Measurements from ENCODE around the gene HSPA9.

- TF ChIP-seq, protein P1, sequence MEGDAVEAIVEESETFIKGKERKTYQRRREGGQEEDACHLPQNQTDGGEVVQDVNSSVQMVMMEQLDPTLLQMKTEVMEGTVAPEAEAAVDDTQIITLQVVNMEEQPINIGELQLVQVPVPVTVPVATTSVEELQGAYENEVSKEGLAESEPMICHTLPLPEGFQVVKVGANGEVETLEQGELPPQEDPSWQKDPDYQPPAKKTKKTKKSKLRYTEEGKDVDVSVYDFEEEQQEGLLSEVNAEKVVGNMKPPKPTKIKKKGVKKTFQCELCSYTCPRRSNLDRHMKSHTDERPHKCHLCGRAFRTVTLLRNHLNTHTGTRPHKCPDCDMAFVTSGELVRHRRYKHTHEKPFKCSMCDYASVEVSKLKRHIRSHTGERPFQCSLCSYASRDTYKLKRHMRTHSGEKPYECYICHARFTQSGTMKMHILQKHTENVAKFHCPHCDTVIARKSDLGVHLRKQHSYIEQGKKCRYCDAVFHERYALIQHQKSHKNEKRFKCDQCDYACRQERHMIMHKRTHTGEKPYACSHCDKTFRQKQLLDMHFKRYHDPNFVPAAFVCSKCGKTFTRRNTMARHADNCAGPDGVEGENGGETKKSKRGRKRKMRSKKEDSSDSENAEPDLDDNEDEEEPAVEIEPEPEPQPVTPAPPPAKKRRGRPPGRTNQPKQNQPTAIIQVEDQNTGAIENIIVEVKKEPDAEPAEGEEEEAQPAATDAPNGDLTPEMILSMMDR (IDR thresholded peaks at IDR 0.05; ENCODE audit: borderline replicate concordance, extremely low read depth, low read length, poor library complexity, severe bottlenecking): no peak
- no peak for TF ChIP-seq EZH2 (IDR thresholded peaks at IDR 0.05; ENCODE audit: borderline replicate concordance, low read depth, low read length, severe bottlenecking)
Observed at GRCh38 chr5:138504799-138505198, 70.4 kb downstream of the HSPA9 start.

All from DND-41 (cell line).